GM10248 (cell line): ENCODE results near the gene PPIE.
"Not testable (repeated sequence)": the region's sequence is repeated elsewhere in the genome, so short reads cannot be mapped to it uniquely, and the experiment has no call there.

ENCODE experiments used
- CTCF ChIA-PET: fragments of 300-600 bp; sonication (Branson Sonifier 250); formaldehyde crosslinking; extraction: SDS; loops from one replicate; lab custom pipeline; 2021; ENCODE audit warnings: antibody characterized with exemption; lab: Yijun Ruan, JAX
- POLR2A ChIA-PET: fragments of 350-650 bp; sonication (Branson Sonifier 250); formaldehyde crosslinking; extraction: SDS; loops from one replicate; lab custom pipeline; 2020; ENCODE audit warnings: antibody characterized with exemption; lab: Yijun Ruan, JAX
- DNase-seq: peaks from one replicate; pipeline ENCODE4 v3.0.0; 2012; ENCODE audit errors: extremely low spot score
- TF ChIP-seq, protein P1 (sequence below): IDR thresholded peaks from 2 replicates; pipeline ENCODE4 v1.5.1; 2012; ENCODE audit warnings: mild to moderate bottlenecking, low read depth; ENCODE audit errors: extremely low read depth, missing control alignments, control extremely low read depth

The PPIE gene

DNA sequence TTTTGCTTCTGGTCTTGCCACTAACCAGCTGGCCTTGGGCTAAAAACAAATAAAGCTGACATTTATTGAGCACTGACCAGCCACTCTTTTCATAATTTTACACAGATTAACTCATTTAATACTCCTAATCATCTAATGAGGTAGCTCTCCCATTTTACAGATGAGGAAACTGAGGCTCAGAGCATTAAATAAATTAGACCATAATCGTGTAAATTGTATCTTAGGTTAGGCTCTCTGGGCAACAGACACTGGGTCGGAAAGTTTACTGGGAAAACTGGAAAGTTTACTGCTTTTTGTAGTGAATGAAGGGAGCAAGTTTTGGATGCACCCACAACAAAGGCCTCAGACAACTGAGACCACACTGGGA lies 42.6 kb downstream of the PPIE start:
- ChIA-PET POLR2A (no interaction called here), CTCF (interaction anchor here (1.2 to 2.2 kb wide), 3 partner anchors 17 to 139 kb away, joined by 3 to 8 read pairs (median 8); no protein-coding TSS in a partner anchor)
- no peak for DNase-seq
- TF ChIP-seq, protein P1, sequence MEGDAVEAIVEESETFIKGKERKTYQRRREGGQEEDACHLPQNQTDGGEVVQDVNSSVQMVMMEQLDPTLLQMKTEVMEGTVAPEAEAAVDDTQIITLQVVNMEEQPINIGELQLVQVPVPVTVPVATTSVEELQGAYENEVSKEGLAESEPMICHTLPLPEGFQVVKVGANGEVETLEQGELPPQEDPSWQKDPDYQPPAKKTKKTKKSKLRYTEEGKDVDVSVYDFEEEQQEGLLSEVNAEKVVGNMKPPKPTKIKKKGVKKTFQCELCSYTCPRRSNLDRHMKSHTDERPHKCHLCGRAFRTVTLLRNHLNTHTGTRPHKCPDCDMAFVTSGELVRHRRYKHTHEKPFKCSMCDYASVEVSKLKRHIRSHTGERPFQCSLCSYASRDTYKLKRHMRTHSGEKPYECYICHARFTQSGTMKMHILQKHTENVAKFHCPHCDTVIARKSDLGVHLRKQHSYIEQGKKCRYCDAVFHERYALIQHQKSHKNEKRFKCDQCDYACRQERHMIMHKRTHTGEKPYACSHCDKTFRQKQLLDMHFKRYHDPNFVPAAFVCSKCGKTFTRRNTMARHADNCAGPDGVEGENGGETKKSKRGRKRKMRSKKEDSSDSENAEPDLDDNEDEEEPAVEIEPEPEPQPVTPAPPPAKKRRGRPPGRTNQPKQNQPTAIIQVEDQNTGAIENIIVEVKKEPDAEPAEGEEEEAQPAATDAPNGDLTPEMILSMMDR, result no peak

DNA sequence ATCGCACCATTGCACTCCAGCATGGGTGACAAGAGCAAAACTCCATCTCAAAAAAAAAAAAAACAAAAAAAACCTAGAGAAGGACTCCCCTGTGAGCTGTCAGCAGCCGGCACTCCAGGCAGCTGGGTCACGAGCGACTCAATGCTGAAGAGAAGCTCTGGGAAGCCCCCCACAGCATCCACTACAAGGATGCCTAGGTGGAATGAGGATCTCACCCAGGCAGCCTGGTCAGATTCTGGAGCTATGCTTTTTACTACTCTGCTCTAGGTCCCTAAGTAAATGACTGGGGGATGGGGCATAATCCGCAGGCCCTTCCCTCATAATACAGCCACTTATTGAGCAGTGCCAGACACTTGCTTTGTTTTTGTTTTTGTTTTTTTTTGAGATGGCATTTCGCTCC lies 43.4 kb downstream of the PPIE start:
- CTCF ChIA-PET, result interaction anchor here (1.5 to 2.2 kb wide), 2 partner anchors 17 to 18 kb away, joined by 8 read pairs; no protein-coding TSS in a partner anchor
- TF ChIP-seq, protein P1, result no peak
- no peak for DNase-seq
- POLR2A ChIA-PET, result no interaction called here

DNA sequence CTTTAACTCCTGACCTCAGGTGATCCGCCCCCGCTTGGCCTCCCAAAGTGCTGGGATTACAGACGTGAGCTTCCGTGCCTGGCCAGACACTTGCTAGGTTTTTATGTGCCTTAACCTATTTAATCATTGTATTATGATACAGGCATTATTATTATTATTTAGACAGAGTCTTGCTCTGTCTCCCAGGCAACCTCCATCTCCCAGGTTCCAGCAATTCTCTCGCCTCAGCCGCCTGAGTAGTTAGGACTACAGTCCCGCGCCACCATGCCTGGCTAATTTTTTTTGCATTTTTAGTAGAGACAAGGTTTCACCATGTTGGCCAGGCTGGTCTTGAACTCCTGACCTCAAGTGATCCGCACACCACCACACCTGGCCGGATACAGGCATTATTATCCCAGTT lies 44.0 kb downstream of the PPIE start:
- CTCF ChIA-PET, result interaction anchor here (2.2 kb wide), 1 partner anchor 17 kb away, joined by 8 read pairs; no protein-coding TSS in a partner anchor
- DNase-seq, POLR2A ChIA-PET: not testable (repeated sequence)

DNA sequence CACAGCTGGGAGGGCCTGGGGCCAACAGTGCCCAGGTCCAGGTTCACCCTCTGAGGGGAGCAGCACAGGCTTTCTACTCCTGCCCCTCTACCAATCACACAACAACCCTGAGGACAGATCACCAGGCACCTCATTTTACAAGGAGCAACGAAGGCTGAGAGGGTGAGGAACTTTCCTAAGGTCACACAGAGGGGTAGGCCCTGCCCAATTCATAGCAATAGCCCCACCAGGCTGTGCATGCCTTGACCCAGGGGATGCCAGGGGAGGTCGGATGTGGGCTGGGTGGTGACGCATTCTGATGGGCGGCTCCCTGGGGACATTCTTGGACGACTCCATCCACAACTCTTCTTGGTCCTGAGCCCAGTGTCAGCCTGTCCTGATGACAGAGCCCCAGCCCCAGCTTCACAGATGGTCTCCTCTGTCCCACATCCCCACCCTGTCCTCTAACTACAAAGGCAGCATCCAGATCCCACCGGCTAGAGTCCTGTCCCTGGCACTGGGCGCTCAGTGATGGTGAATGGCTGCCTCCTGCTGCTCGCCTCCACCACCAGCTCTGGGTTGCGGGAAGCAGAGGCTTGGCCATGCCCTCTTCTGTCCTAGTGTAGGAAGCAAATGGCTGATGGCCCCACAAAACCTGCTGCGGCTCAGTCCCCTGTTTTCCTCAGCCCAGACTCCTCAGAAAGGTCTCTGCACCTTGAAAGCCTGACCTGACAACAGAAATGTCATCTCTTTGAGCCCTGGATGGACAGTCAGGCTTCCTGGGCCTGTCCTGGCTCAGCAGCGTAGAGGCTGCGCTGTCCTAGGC lies 47.8 kb downstream of the PPIE start:
- DNase-seq, result not testable (repeated sequence)
- POLR2A ChIA-PET, result interaction anchor here (0.5 kb wide), 1 partner anchor 207 kb away, joined by 3 read pairs; no protein-coding TSS in a partner anchor
- CTCF ChIA-PET, result interaction anchor here (0.9 to 1.2 kb wide), 3 partner anchors 12 to 47 kb away, joined by 4 to 6 read pairs (median 5); partner anchors contain the start of gene PPIE

DNA sequence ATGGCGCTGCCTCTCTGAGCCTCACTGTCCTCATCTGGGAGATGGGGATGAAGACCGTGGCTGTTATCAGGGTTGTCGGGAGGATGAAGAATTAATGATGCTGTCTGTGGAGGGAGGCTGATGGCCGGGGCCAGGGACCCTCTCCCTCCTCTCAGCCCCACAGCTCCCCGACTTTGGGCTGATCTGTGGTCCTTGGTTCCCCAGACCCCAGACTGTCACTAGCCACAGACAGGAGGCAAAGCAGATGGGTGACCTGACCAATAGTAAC lies 48.4 kb downstream of the PPIE start:
- CTCF ChIA-PET, result interaction anchor here (0.9 to 1.2 kb wide), 2 partner anchors 12 to 48 kb away, joined by 4 to 6 read pairs; partner anchors contain the start of gene PPIE
- POLR2A ChIA-PET, result interaction anchor here (0.5 to 0.6 kb wide), 2 partner anchors 206 to 207 kb away, joined by 3 to 4 read pairs; no protein-coding TSS in a partner anchor
- DNase-seq, result not testable (repeated sequence)

DNA sequence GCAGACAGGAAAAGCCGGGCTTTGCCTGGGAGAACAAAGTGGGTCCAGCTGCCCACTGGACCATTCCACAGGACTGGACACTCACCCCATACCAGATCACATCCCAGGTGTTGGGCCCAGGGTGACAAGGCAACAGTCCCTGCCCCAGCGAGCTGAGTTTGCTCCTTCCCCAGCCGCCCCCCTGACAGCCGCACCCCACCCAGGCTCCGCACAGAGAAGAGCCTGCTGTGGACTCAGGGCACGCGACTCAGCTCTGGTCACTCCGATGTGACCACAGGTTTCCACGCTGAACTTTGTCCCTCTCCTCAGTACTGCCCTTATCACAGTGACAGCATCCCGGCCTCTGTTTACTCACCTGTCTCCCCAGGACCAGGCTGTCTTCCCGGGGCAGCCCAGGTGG lies 48.8 kb downstream of the PPIE start:
- ChIA-PET CTCF (interaction anchor here (0.9 to 1.2 kb wide), 2 partner anchors 11 to 48 kb away, joined by 4 to 6 read pairs; partner anchors contain the start of gene PPIE), POLR2A (interaction anchor here (0.6 kb wide), 1 partner anchor 206 kb away, joined by 4 read pairs; no protein-coding TSS in a partner anchor)
- TF ChIP-seq, protein P1, result no peak
- DNase-seq, result no peak

DNA sequence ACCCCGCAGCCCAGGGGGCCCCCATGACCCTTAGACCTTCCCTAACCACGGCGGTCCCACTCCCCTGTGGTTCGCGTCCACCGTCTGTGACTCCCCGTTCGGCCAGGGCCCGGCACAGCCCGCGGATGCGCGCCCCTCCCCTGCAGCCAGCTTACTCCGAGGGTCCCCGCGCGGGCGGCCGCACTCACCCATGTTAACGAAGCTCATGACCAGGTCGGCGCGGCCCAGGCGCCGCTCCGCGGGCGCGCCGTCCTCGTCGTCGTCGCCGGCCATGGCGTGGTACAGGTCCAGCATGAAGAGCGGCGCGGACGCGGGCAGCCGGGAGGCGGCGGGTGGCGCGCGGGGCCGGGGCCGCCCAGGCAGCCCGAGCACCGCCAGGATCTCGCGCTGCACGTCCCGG lies 49.3 kb downstream of the PPIE start:
- POLR2A ChIA-PET, DNase-seq: not testable (repeated sequence)
- CTCF ChIA-PET, result interaction anchor here (1.9 to 2.8 kb wide), 2 partner anchors 8 to 11 kb away, joined by 5 to 27 read pairs; no protein-coding TSS in a partner anchor

DNA sequence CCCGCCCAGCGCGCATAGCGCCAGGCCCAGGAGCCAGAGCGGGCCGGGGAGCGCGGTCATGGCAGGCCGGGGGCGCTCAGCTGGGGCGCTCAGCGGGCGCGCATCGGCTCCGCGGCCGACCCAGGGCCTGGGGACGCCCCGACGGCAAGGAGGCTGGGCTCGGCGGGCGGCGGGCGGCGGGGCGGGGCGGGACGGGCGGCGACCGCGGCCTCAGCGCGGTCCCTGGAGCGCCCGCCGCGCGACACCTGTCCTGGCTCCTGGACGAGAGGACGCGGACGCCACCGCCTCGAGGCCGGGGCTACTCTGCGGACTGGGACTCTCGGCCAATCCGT lies 49.7 kb downstream of the PPIE start:
- CTCF ChIA-PET, result interaction anchor here (1.2 to 2.8 kb wide), 3 partner anchors 8 to 244 kb away, joined by 3 to 27 read pairs (median 5); no protein-coding TSS in a partner anchor

More for the DNA sequence above, 49.7 kb downstream of the PPIE start:
- DNase-seq, result no peak
- POLR2A ChIA-PET, result interaction anchor here (0.7 kb wide), 1 partner anchor 51 kb away, joined by 4 read pairs; no protein-coding TSS in a partner anchor
- TF ChIP-seq, protein P1, result no peak
